ENCODE data around the gene ROBO2.
"Not testable (repeated sequence)": the region's sequence is repeated elsewhere in the genome, so short reads cannot be mapped to it uniquely, and the experiment has no call there.

ROBO2 gene

GRCh38 chr3:77345009-77345408, 305.1 kb downstream of the ROBO2 start:
- DNase-seq: no peak

- no peak for DNase-seq
Observed at GRCh38 chr3:77348244-77348855, 308.5 kb downstream of the ROBO2 start.

GRCh38 chr3:77354958-77355357, 315.1 kb downstream of the ROBO2 start:
- no peak for DNase-seq

- no peak for DNase-seq
Observed at GRCh38 chr3:77362936-77363335, 323.0 kb downstream of the ROBO2 start.

- no peak for DNase-seq
Observed at GRCh38 chr3:77365152-77365551, 325.3 kb downstream of the ROBO2 start.

- no peak for DNase-seq
Observed at GRCh38 chr3:77370413-77370812, 330.5 kb downstream of the ROBO2 start.

GRCh38 chr3:77372018-77372417, 332.1 kb downstream of the ROBO2 start:
- no peak for DNase-seq

GRCh38 chr3:77372634-77373346, 332.9 kb downstream of the ROBO2 start:
- no peak for DNase-seq

- no peak for DNase-seq
Observed at GRCh38 chr3:77373619-77374018, 333.7 kb downstream of the ROBO2 start.

GRCh38 chr3:77376511-77376910, 336.6 kb downstream of the ROBO2 start:
- DNase-seq: no peak

- DNase-seq: no peak
Observed at GRCh38 chr3:77377717-77378116, 337.8 kb downstream of the ROBO2 start.

GRCh38 chr3:77380136-77380535, 340.2 kb downstream of the ROBO2 start:
- no peak for DNase-seq

- DNase-seq: no peak
Observed at GRCh38 chr3:77381431-77381830, 341.5 kb downstream of the ROBO2 start.

GRCh38 chr3:77392181-77392580, 352.3 kb downstream of the ROBO2 start:
- DNase-seq: no peak

GRCh38 chr3:77394046-77394445, 354.1 kb downstream of the ROBO2 start:
- DNase-seq: no peak

- no peak for DNase-seq
Observed at GRCh38 chr3:77404871-77405270, 365.0 kb downstream of the ROBO2 start.

- DNase-seq: no peak
Observed at GRCh38 chr3:77407441-77407840, 367.5 kb downstream of the ROBO2 start.

GRCh38 chr3:77410334-77410733, 370.4 kb downstream of the ROBO2 start:
- not testable (repeated sequence) for DNase-seq

GRCh38 chr3:77411334-77411733, 371.4 kb downstream of the ROBO2 start:
- DNase-seq: no peak

GRCh38 chr3:77412021-77412438, 372.1 kb downstream of the ROBO2 start:
- no peak for DNase-seq

GRCh38 chr3:77412584-77412983, 372.7 kb downstream of the ROBO2 start:
- DNase-seq: no peak

- DNase-seq: no peak
Observed at GRCh38 chr3:77414881-77415280, 375.0 kb downstream of the ROBO2 start.

GRCh38 chr3:77420336-77420735, 380.4 kb downstream of the ROBO2 start:
- DNase-seq: no peak

- DNase-seq: no peak
Observed at GRCh38 chr3:77421916-77422315, 382.0 kb downstream of the ROBO2 start.

GRCh38 chr3:77426531-77426930, 386.6 kb downstream of the ROBO2 start:
- DNase-seq: no peak
